Measurements from ENCODE around the gene ZFYVE28.

DNA sequence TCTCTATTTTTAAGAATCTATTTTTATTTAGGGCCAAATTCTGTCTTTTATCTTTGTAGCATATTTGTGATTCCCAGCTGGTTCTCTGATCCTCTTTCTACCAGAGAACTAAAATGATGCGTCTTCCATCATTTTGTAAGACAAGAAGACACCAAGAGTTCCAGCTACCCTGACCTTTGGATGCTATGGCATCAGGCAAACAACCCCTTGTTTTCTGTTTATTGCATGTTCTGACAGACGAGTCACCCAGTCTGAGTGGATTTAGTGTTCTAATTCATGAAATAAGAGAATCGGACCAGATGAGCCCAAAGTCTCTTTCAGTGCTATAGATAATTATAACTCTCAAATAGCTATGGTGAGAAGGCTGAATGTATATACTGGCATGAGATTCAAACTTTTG, 69.7 kb downstream of the ZFYVE28 start:
- TF ChIP-seq, protein P1, sequence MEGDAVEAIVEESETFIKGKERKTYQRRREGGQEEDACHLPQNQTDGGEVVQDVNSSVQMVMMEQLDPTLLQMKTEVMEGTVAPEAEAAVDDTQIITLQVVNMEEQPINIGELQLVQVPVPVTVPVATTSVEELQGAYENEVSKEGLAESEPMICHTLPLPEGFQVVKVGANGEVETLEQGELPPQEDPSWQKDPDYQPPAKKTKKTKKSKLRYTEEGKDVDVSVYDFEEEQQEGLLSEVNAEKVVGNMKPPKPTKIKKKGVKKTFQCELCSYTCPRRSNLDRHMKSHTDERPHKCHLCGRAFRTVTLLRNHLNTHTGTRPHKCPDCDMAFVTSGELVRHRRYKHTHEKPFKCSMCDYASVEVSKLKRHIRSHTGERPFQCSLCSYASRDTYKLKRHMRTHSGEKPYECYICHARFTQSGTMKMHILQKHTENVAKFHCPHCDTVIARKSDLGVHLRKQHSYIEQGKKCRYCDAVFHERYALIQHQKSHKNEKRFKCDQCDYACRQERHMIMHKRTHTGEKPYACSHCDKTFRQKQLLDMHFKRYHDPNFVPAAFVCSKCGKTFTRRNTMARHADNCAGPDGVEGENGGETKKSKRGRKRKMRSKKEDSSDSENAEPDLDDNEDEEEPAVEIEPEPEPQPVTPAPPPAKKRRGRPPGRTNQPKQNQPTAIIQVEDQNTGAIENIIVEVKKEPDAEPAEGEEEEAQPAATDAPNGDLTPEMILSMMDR (IDR thresholded peaks at IDR 0.05): no peak
- TF ChIP-seq SMC3 (IDR thresholded peaks at IDR 0.05; ENCODE audit: low read depth, low read length) (no peak), RAD21 (IDR thresholded peaks at IDR 0.05; ENCODE audit: low read length) (no peak), SIN3A (IDR thresholded peaks at IDR 0.05; ENCODE audit: borderline replicate concordance, low read depth, low read length) (no peak), POLR2AphosphoS5 (IDR thresholded peaks at IDR 0.05; ENCODE audit: low read depth, low read length) (no peak), YY1 (IDR thresholded peaks at IDR 0.05; ENCODE audit: low read depth) (no peak), JUND (IDR thresholded peaks at IDR 0.05) (no peak), EP300 (IDR thresholded peaks at IDR 0.05; ENCODE audit: borderline replicate concordance in 1 of 2, low read depth in 1 of 2, low read length in 1 of 2) (no peak), ZBTB33 (IDR thresholded peaks at IDR 0.05; ENCODE audit: borderline replicate concordance, low read depth) (no peak)
- TF ChIP-seq, protein P2, sequence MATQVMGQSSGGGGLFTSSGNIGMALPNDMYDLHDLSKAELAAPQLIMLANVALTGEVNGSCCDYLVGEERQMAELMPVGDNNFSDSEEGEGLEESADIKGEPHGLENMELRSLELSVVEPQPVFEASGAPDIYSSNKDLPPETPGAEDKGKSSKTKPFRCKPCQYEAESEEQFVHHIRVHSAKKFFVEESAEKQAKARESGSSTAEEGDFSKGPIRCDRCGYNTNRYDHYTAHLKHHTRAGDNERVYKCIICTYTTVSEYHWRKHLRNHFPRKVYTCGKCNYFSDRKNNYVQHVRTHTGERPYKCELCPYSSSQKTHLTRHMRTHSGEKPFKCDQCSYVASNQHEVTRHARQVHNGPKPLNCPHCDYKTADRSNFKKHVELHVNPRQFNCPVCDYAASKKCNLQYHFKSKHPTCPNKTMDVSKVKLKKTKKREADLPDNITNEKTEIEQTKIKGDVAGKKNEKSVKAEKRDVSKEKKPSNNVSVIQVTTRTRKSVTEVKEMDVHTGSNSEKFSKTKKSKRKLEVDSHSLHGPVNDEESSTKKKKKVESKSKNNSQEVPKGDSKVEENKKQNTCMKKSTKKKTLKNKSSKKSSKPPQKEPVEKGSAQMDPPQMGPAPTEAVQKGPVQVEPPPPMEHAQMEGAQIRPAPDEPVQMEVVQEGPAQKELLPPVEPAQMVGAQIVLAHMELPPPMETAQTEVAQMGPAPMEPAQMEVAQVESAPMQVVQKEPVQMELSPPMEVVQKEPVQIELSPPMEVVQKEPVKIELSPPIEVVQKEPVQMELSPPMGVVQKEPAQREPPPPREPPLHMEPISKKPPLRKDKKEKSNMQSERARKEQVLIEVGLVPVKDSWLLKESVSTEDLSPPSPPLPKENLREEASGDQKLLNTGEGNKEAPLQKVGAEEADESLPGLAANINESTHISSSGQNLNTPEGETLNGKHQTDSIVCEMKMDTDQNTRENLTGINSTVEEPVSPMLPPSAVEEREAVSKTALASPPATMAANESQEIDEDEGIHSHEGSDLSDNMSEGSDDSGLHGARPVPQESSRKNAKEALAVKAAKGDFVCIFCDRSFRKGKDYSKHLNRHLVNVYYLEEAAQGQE (IDR thresholded peaks at IDR 0.05; ENCODE audit: low read depth, low read length): no peak
- TF ChIP-seq, protein P3, sequence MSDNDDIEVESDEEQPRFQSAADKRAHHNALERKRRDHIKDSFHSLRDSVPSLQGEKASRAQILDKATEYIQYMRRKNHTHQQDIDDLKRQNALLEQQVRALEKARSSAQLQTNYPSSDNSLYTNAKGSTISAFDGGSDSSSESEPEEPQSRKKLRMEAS (IDR thresholded peaks at IDR 0.05; ENCODE audit: low read depth): no peak

All from SK-N-SH (cell line).